ENCODE results near the gene SVEP1. TPM values are rescaled to one million over a fixed set of nuclear protein-coding genes. Genes with fewer than 3 reads are reported as not detected.
"Not testable (repeated sequence)": the region's sequence is repeated elsewhere in the genome, so short reads cannot be mapped to it uniquely, and the experiment has no call there.

Gene SVEP1
- total RNA-seq, 1 donor from 2014 or later = 0.56 TPM

DNA sequence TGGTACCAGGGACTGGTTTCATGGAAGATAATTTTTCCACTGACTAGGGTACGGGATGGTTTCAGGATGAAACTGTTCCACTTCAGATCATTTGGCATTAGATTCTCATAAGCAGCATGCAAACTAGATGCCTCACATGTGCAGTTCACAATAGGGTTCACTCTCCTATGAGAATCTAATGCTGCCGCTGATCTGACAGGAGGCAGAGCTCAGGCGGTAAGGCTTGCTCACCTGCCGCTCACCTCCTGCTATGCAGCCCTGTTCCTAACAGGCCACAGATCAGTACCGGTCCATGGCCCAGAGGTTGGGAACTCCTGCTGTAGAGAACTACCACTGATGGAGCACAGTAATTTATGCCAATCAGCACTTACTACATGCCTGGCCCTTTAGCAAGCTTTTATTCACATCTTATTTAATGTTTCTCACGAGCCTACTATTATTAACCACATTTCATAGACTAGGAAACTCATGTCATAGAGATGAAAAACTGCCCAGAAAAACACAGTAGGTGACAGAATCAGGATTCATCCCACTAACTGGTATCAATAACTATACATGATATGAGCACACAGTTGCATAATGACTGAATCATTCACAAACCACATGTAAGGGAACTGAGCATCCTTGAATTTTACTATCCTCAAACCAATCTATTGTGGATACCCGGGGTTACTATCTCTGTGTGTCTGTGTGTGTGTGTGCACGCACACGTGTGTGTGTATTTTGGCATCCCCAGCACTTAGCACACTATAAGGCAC is 46.5 kb downstream of the SVEP1 start:
- no peak overlapping the region for H3K27ac ChIP-seq
- no peak for DNase-seq (ENCODE audit: low spot score)
- H3F3A ChIP-seq (ENCODE audit: low read depth) = no peaks in the 10 kb centered on the region
- H3K4me3 ChIP-seq = no peak overlapping the region
- H3K27me3 ChIP-seq = no peaks in the 10 kb centered on the region
- H3K4me2 ChIP-seq = no peak overlapping the region
- Mint-ChIP-seq H3K9me3 (peaks cover 3% of the 10 kb centered on the region), H3K27me3 (ENCODE audit: insufficient read depth, low read depth) (no peaks in the 10 kb centered on the region), H3K4me3 (no peak overlapping the region), H3K4me1 (no peaks in the 10 kb centered on the region), H3K36me3 (no peaks in the 10 kb centered on the region), H3K27ac (no peak overlapping the region)
- H3K4me1 ChIP-seq = no peaks in the 10 kb centered on the region
- H3K9me3 ChIP-seq (ENCODE audit: low read depth) = no peaks in the 10 kb centered on the region
- no peak overlapping the region for H3K9ac ChIP-seq
- no peaks in the 10 kb centered on the region for H4K20me1 ChIP-seq (ENCODE audit: low read depth)
- H3K36me3 ChIP-seq = no peaks in the 10 kb centered on the region
- TF ChIP-seq EZH2phosphoT487 (IDR thresholded peaks at IDR 0.05) (no peak), CTCF (IDR thresholded peaks at IDR 0.05) (no peak), EZH2 (IDR thresholded peaks at IDR 0.05) (no peak)
- H2AFZ ChIP-seq (replicated peaks) = no peak overlapping the region
- no peaks in the 10 kb centered on the region for H3K79me2 ChIP-seq (ENCODE audit: low read depth)

DNA sequence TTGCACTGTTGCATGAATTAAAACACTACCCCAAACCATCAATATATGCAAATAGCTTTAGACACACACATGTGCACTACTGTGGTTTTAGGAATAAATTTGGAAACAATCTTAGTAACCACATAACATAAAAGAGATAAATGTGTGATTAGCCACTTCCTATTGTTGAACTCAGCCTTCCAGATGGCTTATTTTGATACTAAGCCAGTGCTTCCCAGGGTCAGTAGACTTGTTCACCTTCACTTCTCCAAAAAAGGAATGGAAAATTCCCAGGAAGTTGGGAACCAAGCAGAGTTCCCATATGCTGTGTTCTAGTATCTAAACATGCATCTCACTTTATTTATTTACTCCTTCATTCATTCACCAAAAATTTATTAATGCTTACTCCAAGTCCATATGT is 47.8 kb downstream of the SVEP1 start:
- H3K9me3 ChIP-seq (ENCODE audit: low read depth) = no peaks in the 10 kb centered on the region
- no peaks in the 10 kb centered on the region for H3K36me3 ChIP-seq
- no peaks in the 10 kb centered on the region for H3K27me3 ChIP-seq
- no peak overlapping the region for H3K4me2 ChIP-seq
- no peak overlapping the region for H2AFZ ChIP-seq (replicated peaks)
- Mint-ChIP-seq H3K27me3 (ENCODE audit: insufficient read depth, low read depth) (no peaks in the 10 kb centered on the region), H3K4me1 (no peaks in the 10 kb centered on the region), H3K27ac (no peak overlapping the region), H3K9me3 (peaks cover 3% of the 10 kb centered on the region), H3K36me3 (no peaks in the 10 kb centered on the region), H3K4me3 (no peak overlapping the region)
- H3K4me1 ChIP-seq = no peaks in the 10 kb centered on the region
- H3F3A ChIP-seq (ENCODE audit: low read depth) = no peaks in the 10 kb centered on the region
- no peak for TF ChIP-seq EZH2 (IDR thresholded peaks at IDR 0.05)
- no peak for TF ChIP-seq CTCF (IDR thresholded peaks at IDR 0.05)
- no peak for TF ChIP-seq EZH2phosphoT487 (IDR thresholded peaks at IDR 0.05)
- no peak overlapping the region for H3K9ac ChIP-seq
- no peak for DNase-seq (ENCODE audit: low spot score)
- H3K27ac ChIP-seq = no peak overlapping the region
- H4K20me1 ChIP-seq (ENCODE audit: low read depth) = no peaks in the 10 kb centered on the region
- no peaks in the 10 kb centered on the region for H3K79me2 ChIP-seq (ENCODE audit: low read depth)
- no peak overlapping the region for H3K4me3 ChIP-seq

GRCh38 chr9:110531241-110531640 is 48.3 kb downstream of the SVEP1 start:
- H3K27ac ChIP-seq; H3K36me3 Mint-ChIP-seq; H3K4me1 Mint-ChIP-seq; H3K4me2 ChIP-seq; H3K36me3 ChIP-seq; H3K79me2 ChIP-seq (ENCODE audit: low read depth); H3K4me1 ChIP-seq; H3K27ac Mint-ChIP-seq; H3K9me3 ChIP-seq (ENCODE audit: low read depth); H3K27me3 Mint-ChIP-seq (ENCODE audit: insufficient read depth, low read depth); H3K9ac ChIP-seq; H3K4me3 Mint-ChIP-seq; H3K9me3 Mint-ChIP-seq; H2AFZ ChIP-seq (replicated peaks); H3K27me3 ChIP-seq; DNase-seq (ENCODE audit: low spot score); H3K4me3 ChIP-seq; H3F3A ChIP-seq (ENCODE audit: low read depth); H4K20me1 ChIP-seq (ENCODE audit: low read depth): not testable (repeated sequence)

- H4K20me1 ChIP-seq (ENCODE audit: low read depth) = no peaks in the 10 kb centered on the region
- Mint-ChIP-seq H3K27me3 (ENCODE audit: insufficient read depth, low read depth) (no peaks in the 10 kb centered on the region), H3K4me3 (no peak overlapping the region), H3K27ac (no peak overlapping the region), H3K36me3 (no peaks in the 10 kb centered on the region), H3K4me1 (no peaks in the 10 kb centered on the region), H3K9me3 (no peaks in the 10 kb centered on the region)
- TF ChIP-seq EZH2 (IDR thresholded peaks at IDR 0.05) (no peak), CTCF (IDR thresholded peaks at IDR 0.05) (no peak)
- H3K9me3 ChIP-seq (ENCODE audit: low read depth) = no peaks in the 10 kb centered on the region
- no peak overlapping the region for H3K4me2 ChIP-seq
- no peak overlapping the region for H3K27ac ChIP-seq
- H3K27me3 ChIP-seq = no peaks in the 10 kb centered on the region
- H3K79me2 ChIP-seq (ENCODE audit: low read depth) = no peaks in the 10 kb centered on the region
- no peaks in the 10 kb centered on the region for H3K36me3 ChIP-seq
- DNase-seq (ENCODE audit: low spot score) = no peak
- no peak overlapping the region for H2AFZ ChIP-seq (replicated peaks)
- no peak overlapping the region for H3K4me3 ChIP-seq
- H3F3A ChIP-seq (ENCODE audit: low read depth) = no peaks in the 10 kb centered on the region
- no peaks in the 10 kb centered on the region for H3K4me1 ChIP-seq
- no peak overlapping the region for H3K9ac ChIP-seq
Measured at GRCh38 chr9:110528645-110529044, 50.9 kb downstream of the SVEP1 start.

Measured in neural progenitor cell (in vitro differentiated cells).